GM19035 (cell line): Measurements from ENCODE around the gene CDA.

ENCODE experiments used
- ATAC-seq: cut with Tn5 transposase; IDR thresholded peaks from one replicate; pipeline ENCODE4 v1.9.1; 2021; ENCODE audit not compliant: unreplicated experiment

The CDA gene

GRCh38 chr1:20588634-20589225 lies at the start of gene CDA:
CDA (plus strand) TSS chr1:20589097; CDS start chr1:20589130, 33 bp downstream.
- ATAC-seq, result no peak

DNA sequence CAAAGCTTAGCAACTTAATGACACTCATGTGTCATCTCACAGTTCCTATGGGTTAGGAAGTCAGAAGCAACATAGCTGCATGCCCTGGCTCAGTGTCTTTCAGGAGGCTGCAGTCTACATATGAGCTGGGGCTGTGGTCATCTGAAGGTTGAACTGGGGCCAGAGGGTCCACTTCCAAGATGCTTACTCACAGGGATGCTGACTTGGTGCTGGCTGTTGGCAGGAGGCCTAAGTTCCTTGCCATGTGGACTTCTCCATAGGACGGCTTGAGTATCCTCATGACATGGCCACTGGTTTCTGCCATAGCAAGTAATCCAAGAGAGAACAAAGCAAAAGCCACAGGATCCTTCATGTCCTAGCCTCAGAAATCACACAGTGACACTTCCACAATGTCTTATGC lies 48.6 kb upstream of the CDA start:
- no peak for ATAC-seq

- ATAC-seq, result no peak
These were observed 42.3 kb upstream of the CDA start for GRCh38 chr1:20546637-20547036.

DNA sequence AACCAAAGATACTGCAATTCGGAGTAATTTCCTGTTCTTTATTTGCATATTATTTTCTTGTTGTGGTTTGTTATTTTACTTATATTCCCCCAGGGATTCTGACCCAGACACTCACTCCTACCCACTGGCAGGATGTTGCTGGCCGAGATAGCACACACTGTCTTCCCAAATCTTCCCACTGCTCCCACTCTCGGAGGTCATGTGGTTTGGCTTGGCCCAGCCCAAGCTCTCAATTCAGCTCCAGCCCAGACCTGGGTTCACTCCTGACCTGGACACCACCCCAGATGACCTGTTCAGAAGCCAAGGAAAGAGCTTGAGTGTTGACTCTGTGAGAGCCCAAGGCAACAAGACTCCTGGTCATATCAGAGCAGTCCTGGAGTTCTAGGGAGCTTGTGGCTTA lies 37.7 kb upstream of the CDA start:
- ATAC-seq, result no peak

DNA sequence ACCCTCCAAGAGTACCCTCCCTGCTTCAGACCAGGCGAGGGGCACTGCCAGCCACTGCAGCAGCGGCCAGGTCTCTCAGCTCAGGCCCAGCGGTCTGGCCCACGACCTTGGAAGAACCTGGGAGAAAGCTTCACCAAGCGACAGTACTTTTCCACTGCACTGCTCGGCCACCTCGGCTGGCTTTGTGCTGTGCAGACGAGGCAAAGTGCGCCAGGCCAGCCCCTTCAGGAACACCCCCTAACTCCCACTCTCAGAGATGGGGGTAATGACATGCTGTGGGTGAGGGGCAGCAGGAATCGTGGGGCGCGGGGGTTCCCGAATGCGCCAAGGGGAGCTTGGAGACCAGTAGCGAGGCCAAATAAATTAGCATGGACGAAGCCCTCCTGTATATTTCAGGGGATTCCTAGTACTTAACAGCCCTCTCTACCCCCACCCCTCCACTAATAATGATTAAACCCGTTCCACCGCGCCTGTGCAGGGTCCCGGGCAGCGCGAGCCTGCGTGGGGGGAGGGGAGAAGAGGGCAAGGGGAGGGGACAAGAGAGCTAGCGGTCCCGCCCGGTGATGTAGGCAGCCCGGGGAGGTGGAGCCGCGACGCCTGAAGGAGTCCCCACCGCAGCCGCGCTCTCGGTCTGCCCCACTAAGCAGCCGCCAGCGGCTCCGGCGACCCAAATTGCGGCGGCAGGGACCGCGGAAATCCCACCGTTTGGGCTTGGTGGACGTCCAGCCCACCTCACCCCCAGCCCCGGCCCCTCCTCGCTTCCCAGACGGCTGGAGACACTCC lies 36.8 kb upstream of the CDA start, which contains the start of gene FAM43B:
Gene FAM43B, plus strand, starts transcription at position 629 of the 783 bp plus-strand sequence. CDS start 401 bp downstream, outside the sequence.
- ATAC-seq, result no peak

DNA sequence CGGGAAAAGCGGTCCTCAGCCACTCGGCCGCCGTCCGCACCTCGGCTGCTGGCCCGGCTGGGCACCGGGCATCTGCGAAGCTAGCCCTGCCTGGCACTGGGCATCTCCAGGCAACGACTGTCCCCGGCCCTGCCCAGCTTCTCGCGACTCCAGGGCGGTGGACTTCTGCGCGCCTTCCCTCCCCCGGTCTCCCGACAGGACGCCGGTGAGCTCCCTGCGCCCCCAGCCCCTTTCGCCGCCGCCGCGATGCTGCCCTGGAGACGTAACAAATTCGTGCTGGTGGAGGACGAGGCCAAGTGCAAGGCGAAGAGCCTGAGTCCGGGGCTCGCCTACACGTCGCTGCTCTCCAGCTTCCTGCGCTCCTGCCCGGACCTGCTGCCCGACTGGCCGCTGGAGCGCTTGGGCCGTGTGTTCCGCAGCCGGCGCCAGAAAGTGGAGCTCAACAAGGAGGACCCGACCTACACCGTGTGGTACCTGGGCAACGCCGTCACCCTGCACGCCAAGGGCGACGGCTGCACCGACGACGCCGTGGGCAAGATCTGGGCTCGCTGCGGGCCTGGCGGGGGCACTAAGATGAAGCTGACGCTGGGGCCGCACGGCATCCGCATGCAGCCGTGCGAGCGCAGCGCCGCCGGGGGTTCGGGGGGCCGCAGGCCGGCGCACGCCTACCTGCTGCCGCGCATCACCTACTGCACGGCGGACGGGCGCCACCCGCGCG lies 36.0 kb upstream of the CDA start:
- ATAC-seq, result no peak

- no peak for ATAC-seq
These were observed 33.7 kb upstream of the CDA start for GRCh38 chr1:20555025-20555757.

- no peak for ATAC-seq
These were observed 33.2 kb upstream of the CDA start for GRCh38 chr1:20555758-20556120.

DNA sequence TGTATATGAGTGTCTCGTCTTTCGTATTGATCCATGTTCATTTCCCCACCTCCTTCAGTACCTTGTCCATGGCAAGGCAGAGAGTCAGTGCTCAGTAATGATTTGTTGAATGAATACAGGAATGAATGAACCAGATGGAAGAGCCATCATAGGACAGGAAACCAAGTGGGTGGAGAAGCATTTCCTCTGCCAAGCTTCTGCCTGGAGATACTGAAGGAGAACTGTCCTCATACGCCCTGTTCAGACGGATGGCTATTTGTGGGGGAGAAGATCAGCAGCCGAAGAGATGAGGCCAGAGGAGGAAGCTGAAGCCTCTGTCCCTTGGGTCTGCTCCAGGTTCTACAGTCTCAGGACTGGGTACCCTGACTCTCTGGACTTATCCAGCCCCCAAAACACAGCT lies 30.7 kb upstream of the CDA start:
- no peak for ATAC-seq

DNA sequence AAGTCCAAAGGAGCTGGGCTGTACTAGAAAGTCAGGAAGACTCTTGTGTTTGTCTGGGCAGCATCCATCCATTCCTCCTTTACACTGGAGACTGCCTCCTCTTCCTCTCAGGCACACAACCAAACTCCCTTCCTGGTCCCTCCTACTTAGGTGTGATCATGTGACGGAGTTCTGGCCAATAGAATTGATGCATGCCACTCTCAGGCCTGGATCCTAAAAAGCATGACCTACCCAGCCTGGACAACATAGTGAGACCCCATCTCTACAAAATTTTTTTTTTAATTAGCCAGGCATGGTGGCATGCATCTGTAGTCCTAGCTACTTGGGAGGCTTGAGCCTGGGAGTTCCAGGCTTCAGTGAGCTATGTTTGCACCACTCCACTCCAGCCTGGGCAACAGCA lies 27.9 kb upstream of the CDA start:
- no peak for ATAC-seq

DNA sequence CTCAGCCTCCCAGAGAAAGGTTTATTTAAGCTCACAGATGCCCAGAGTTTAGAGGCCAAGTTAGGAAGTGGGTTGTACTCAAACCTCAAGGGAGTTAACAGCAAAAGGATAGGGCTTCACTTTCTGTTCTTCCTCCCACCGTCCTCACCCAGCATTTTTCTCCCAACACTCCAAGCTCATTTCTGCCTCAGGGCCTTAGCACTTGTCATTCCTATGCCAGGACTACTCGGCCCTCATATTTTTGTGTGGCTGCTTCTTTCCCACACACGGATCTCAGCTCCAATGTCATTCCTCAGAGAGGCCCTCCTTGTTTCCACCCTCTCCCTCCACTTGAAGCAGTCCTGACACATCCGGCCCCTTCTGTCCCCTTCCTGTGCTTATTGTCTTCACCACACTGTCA lies 23.7 kb upstream of the CDA start:
- no peak for ATAC-seq

GRCh38 chr1:20569523-20570098 lies 19.3 kb upstream of the CDA start:
- no peak for ATAC-seq

DNA sequence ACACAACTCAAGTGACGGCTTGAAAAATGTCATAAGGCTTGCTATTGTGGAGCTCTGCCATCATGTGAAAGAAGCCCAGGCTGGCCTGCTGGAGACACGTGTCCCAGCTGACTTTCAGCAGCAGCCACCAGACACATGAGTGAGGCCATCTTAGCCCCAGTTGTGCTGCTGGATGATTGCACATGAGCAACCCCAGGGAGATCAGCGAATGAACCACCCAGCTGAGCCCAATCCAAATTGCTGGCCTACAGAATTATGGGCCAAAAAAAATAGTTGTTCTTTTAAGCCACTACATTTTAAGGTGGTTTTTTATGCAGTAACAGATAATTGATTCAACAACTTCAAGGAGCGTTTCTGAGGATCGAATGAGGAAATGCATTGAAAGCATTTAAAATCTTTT lies 17.5 kb upstream of the CDA start:
- ATAC-seq, result no peak

DNA sequence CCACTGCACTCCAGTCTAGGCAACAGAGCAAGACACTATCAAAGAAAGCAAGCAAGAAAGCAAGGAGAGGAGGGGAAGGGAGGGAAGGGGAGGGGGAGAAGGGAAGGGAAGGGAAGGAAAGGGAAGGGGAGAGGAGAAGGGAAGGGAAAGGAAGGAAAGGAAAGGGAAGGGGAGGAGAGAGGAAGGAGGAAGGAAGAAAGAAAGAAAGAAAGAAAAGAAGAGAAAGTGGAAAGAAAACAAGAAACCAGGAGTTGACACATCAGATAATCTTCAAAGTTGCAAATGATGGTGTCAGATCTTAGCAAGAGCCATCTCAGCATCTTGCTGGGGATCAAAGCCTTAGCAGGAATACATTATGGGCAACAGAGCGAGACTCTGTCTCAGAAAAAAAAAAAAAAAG lies 14.9 kb upstream of the CDA start:
- ATAC-seq, result no peak

- no peak for ATAC-seq
These were observed 14.0 kb upstream of the CDA start for GRCh38 chr1:20574686-20575540.

DNA sequence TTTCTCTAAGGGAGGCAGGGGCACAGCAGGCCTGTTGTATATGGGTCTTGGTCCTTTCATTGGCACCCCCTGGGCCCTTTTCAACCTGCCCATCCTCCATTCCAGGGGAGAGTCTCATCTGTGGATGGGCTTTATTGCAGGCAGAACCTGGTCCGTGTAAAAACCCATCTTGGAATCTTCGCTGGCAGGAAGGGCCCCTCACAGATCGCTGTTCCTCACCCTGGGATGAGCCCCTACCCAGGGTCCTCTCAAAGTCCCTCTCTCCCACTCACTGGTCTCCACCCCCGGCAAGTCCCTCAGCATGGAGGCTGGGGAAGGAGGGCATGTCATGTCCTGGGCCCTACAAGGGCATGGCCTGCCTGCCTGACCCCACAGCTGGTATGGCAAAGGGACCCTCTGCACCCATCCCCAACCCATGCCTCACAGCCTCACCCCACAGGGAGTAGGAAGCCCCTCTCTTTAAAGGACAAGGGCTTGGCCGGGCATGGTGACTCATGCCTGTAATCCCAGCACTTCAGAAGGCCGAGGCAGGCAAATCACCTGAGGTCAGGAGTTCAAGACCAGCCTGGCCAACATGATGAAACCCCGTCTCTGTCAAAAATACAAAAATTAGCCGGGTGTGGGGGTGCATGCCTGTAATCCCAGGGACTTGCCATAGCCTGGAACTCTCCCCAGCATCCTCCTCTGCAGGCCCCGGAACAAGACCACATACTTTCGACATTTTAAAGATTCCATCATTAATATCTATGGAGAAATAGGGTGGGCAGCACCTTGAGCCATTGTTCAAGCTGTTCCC lies 13.2 kb upstream of the CDA start:
- no peak for ATAC-seq

GRCh38 chr1:20578062-20578461 lies 10.8 kb upstream of the CDA start:
- no peak for ATAC-seq

- no peak for ATAC-seq
These were observed 10.0 kb upstream of the CDA start for GRCh38 chr1:20578721-20579395.

- no peak for ATAC-seq
These were observed 4.0 kb upstream of the CDA start for GRCh38 chr1:20584890-20585289.
